B cell (primary cell): ENCODE measurements around the gene GIGYF1. TPM values are rescaled to one million over a fixed set of nuclear protein-coding genes. Genes with fewer than 3 reads are reported as not detected.

Experiments used
- ATAC-seq: fragments of 200-7000 bp; cut with Tn5 transposase; one replicate; pipeline ENCODE4 v1.10.0; 2021; ENCODE audit warnings: low read depth, mild to moderate bottlenecking, moderate number of reproducible peaks, moderate library complexity
- CTCF ChIA-PET: fragments of 350-600 bp; sonication (Branson Sonifier 250); formaldehyde crosslinking; loops from one replicate; lab custom pipeline; 2021; ENCODE audit warnings: antibody characterized with exemption, inconsistent platforms; lab: Charles Lee
- POLR2A ChIA-PET: fragments of 350-600 bp; sonication (Branson Sonifier 250); formaldehyde crosslinking; loops from one replicate; lab custom pipeline; 2021; ENCODE audit warnings: antibody characterized with exemption; lab: Charles Lee
- DNase-seq: peaks from one replicate; pipeline ENCODE4 v3.0.0; 2013
- H2AFZ ChIP-seq: 2 replicates; pipeline ENCODE4 v1.6.1; 2012; ENCODE audit warnings: mild to moderate bottlenecking, low read depth, low read length; ENCODE audit not compliant: insufficient read depth, poor library complexity, severe bottlenecking
- H3K27ac ChIP-seq, 2 donors: 1 replicate in 1 of 2; 2 replicates in 1 of 2; pipeline ENCODE4 v1.5.1; 2012 to 2013; ENCODE audit warnings: low read length in 2 of 2, mild to moderate bottlenecking in 2 of 2, moderate library complexity in 1 of 2
- H3K27me3 ChIP-seq, 4 experiments: fragments of 200-600 bp in 1 of 4; sonication (generic) in 1 of 4; replicated peaks in 1 of 4; 1 replicate in 2 of 4; 2 replicates in 2 of 4; pipeline versions ENCODE4 v1.6.1 to v1.7.0; 2013 to 2016; ENCODE audit warnings: low read length in 3 of 4, mild to moderate bottlenecking in 2 of 4, mixed read lengths in 1 of 4, moderate library complexity in 1 of 4; ENCODE audit not compliant: insufficient read depth in 4 of 4, control insufficient read depth in 3 of 4; ENCODE audit errors: control extremely low read depth in 1 of 4
- H3K36me3 ChIP-seq, 2 experiments: replicated peaks in 1 of 2; 1 replicate in 1 of 2; 2 replicates in 1 of 2; pipeline versions ENCODE4 v1.6.1 to v1.7.1; 2013; ENCODE audit warnings: low read length in 1 of 2; ENCODE audit not compliant: insufficient read depth in 2 of 2, control insufficient read depth in 1 of 2; ENCODE audit errors: control extremely low read depth in 1 of 2, extremely low read depth in 1 of 2
- H3K4me1 ChIP-seq, 2 donors: fragments of 200-600 bp in 1 of 2; sonication (generic) in 1 of 2; 1 replicate in 1 of 2; 2 replicates in 1 of 2; pipeline versions ENCODE4 v1.5.1 to v1.6.1; 2013 to 2017; ENCODE audit warnings: low read length in 2 of 2; ENCODE audit not compliant: control insufficient read depth in 2 of 2, insufficient read depth in 2 of 2
- H3K4me2 ChIP-seq: replicated peaks from 2 replicates; pipeline ENCODE3; 2012; ENCODE audit warnings: mild to moderate bottlenecking, low read depth, low read length; ENCODE audit not compliant: poor library complexity, severe bottlenecking
- H3K4me3 ChIP-seq, 5 experiments: fragments of 200-600 bp in 1 of 5; sonication (generic) in 1 of 5; 1 replicate in 3 of 5; 2 replicates in 2 of 5; pipeline versions ENCODE4 v1.5.1 to v1.7.0; 2011 to 2016; ENCODE audit warnings: low read length in 4 of 5, mild to moderate bottlenecking in 4 of 5, low read depth in 2 of 5, control low read depth in 1 of 5, moderate library complexity in 1 of 5; ENCODE audit not compliant: insufficient read depth in 1 of 5; ENCODE audit errors: control extremely low read depth in 1 of 5, extremely low read depth in 1 of 5
- H3K79me2 ChIP-seq: fragments of 200-600 bp; sonication (generic); one replicate; pipeline ENCODE4 v1.6.0; 2016; ENCODE audit warnings: low read length; ENCODE audit not compliant: control insufficient read depth, insufficient read depth
- H3K9ac ChIP-seq: fragments of 200-600 bp; sonication (generic); 2 replicates; pipeline ENCODE4 v1.6.1; 2017; ENCODE audit warnings: mild to moderate bottlenecking, low read length, moderate library complexity
- H3K9me3 ChIP-seq, 3 donors: one replicate each; pipeline versions ENCODE4 v1.6.1 to v1.7.1; 2013; ENCODE audit warnings: low read length in 2 of 3; ENCODE audit not compliant: control insufficient read depth in 2 of 3, insufficient read depth in 1 of 3; ENCODE audit errors: control extremely low read depth in 1 of 3
- H4K20me1 ChIP-seq: 2 replicates; pipeline ENCODE4 v1.6.0; 2012; ENCODE audit warnings: mild to moderate bottlenecking, low read length; ENCODE audit not compliant: insufficient read depth, control insufficient read depth, poor library complexity, severe bottlenecking
- H3K27ac Mint-ChIP-seq: one replicate; pipeline ENCODE4 v1.8.0; 2021; ENCODE audit warnings: mixed read lengths
- H3K27me3 Mint-ChIP-seq: one replicate; pipeline ENCODE4 v1.8.0; 2021; ENCODE audit warnings: mixed read lengths
- H3K4me1 Mint-ChIP-seq: one replicate; pipeline ENCODE4 v1.8.0; 2021; ENCODE audit warnings: mixed read lengths
- H3K4me3 Mint-ChIP-seq: one replicate; pipeline ENCODE4 v1.8.0; 2021; ENCODE audit warnings: mixed read lengths
- H3K9me3 Mint-ChIP-seq: one replicate; pipeline ENCODE4 v1.8.0; 2022; ENCODE audit warnings: mixed read lengths; ENCODE audit not compliant: insufficient read depth
- CTCF ChIP-seq: fragments of 200-600 bp; IDR thresholded peaks from one replicate; pipeline ENCODE4 v1.8.0; 2022; ENCODE audit warnings: antibody characterized with exemption, mild to moderate bottlenecking
- EZH2 ChIP-seq: IDR thresholded peaks from 2 replicates; pipeline ENCODE4 v1.6.1; 2012; ENCODE audit warnings: borderline replicate concordance, low read depth, mild to moderate bottlenecking, moderate library complexity, low read length; ENCODE audit not compliant: insufficient read depth, poor library complexity, severe bottlenecking
- WGBS: methylation state at CpG from one replicate; pipeline ENCODE4 v1.1.5; 2013; ENCODE audit warnings: missing lambda C conversion rate; ENCODE audit not compliant: insufficient coverage; 5-methylcytosine and 5-hydroxymethylcytosine counted together
- intact Hi-C: fragments of 100-400 bp; cut with micrococcal nuclease; formaldehyde crosslinking; loops from one replicate; pipeline ENCODE4 v1.10.0; 2022
- polyA plus RNA-seq: library from polyadenylated mRNA; depleted of rRNA; stranded (reverse); fragments of >200 nt; gene quantifications from 2 replicates; pipeline ENCODE4 v1.2.3, GENCODE V29; 2012
- total RNA-seq, 2 donors: library from RNA; stranded (reverse); fragments of 120-200 nt in 1 of 2; gene quantifications; 1 replicate in 1 of 2; 2 replicates in 1 of 2; pipeline versions ENCODE4 v1.2.3 to v1.2.4, GENCODE V29; 2013 to 2022

The GIGYF1 gene
- total and polyA plus RNA-seq, 2 donors (not counting 1 experiment from before 2014, with no cell fraction given): 45.9 to 134 TPM

DNA sequence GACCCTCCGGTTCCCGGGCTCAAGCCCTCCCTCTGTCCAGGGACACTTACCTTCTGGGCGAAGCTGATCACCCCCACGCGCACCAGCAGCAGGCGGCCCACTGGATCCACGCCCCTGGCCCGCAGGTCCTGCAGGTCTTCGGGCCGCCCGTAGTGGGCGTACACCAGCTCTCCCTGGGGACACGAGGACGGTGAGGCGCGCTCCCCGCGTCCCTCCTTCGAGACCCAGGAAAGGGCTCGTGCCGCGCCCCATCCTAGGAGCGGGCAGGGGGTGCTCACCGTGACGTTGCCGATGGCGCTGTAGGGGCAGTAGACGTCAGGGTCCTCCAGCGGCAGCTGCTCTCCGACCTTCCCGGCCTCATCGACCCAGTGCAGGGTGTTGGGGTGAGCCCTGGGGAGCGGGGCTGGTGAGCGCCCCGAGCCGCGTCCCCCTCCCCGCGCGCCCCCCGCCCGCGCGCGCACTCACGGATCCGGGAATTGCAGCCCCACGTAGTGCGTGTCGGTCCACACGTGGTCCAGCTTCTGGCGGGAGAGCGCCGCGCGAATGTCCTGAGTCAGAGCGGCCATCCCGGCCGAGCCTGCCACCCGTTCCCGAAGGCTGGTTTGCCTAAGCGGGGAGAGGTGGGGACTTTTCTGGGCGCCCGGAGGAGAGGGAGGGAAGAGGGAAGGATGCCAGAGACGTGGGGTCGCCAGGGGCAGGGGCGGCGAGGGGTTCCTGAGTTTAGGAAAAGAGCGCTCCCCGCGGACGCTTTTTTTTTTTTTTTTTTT is 60.9 kb downstream of the GIGYF1 start:
- peak overlapping the region; percentile 90 for H3K4me3 Mint-ChIP-seq
- ChIA-PET POLR2A (interaction anchor here (0.6 to 2.8 kb wide), 8 partner anchors 20 to 56 kb away, joined by 3 to 13 read pairs (median 4); partner anchors contain the start of genes GNB2 and MOSPD3), CTCF (interaction anchor here (0.6 to 4.0 kb wide), 15 partner anchors 9 to 611 kb away, joined by 3 to 53 read pairs (median 5); partner anchors contain the start of genes FBXO24, GIGYF1, LRCH4 and MOSPD3)
- peak overlapping the region in 4 of 5 experiments; percentile 62 to 82 (median 72) for H3K4me3 ChIP-seq
- H3K4me1 ChIP-seq: peaks cover 6 to 15% of the 10 kb centered on the region in 2 donors
- no peaks in the 10 kb centered on the region for H4K20me1 ChIP-seq
- no peaks in the 10 kb centered on the region for H3K36me3 ChIP-seq
- no peaks in the 10 kb centered on the region for H3K79me2 ChIP-seq
- no peak for TF ChIP-seq CTCF
- TF ChIP-seq EZH2: no peak
- H3K9me3 ChIP-seq: peaks cover 0 to 5% (median 0%) of the 10 kb centered on the region in 3 donors
- H3K9me3 Mint-ChIP-seq: no peaks in the 10 kb centered on the region
- H2AFZ ChIP-seq: peak overlapping the region; percentile 97
- H3K4me2 ChIP-seq: peak overlapping the region; percentile 98
- DNase-seq (peak; percentile 77), ATAC-seq (peak; percentile 77)
- H3K27me3 Mint-ChIP-seq: no peaks in the 10 kb centered on the region
- 3% methylated on average over 72 of the region's 72 CpGs for WGBS
- peak overlapping the region; percentile 83 for H3K27ac Mint-ChIP-seq
- peak overlapping the region in 1 of 2 donors; percentile 48 for H3K27ac ChIP-seq
- intact Hi-C loops: loop anchor here (1.0 to 5.0 kb wide), 6 partner anchors 21 to 219 kb away; partner anchors contain the start of genes GIGYF1, GNB2, MOSPD3 and SLC12A9
- peak overlapping the region; percentile 81 for H3K9ac ChIP-seq
- peaks cover 10% of the 10 kb centered on the region for H3K4me1 Mint-ChIP-seq
- H3K27me3 ChIP-seq: peaks cover 0 to 3% (median 0%) of the 10 kb centered on the region in 4 experiments
